ENCODE data around the gene CENPQ.

GRCh38 chr6:49497304-49497703 lies 34.1 kb downstream of the CENPQ start:
- TF ChIP-seq CTCF (conservative IDR thresholded peaks at IDR 0.05; ENCODE audit: low read depth, low read length) (no peak), EZH2 (IDR thresholded peaks at IDR 0.05; ENCODE audit: borderline replicate concordance, low read depth, low read length, poor library complexity, severe bottlenecking) (no peak)

All from A673 (cell line).